GM12878 (cell line): ENCODE results near the gene PAEP. TPM values are rescaled to one million over a fixed set of nuclear protein-coding genes. Genes with fewer than 3 reads are reported as not detected.

Source experiments
- ATAC-seq: fragments of 200-7000 bp; cut with Tn5 transposase; 3 replicates; pipeline ENCODE4 v1.9.1; 2020; ENCODE audit warnings: mild to moderate bottlenecking, moderate library complexity
- BruUV-seq: library from RNA; stranded (reverse); fragments of 400-500 nt; replicated peaks from 2 replicates; lab custom pipeline; 2021; lab: Mats Ljungman, UMichigan
- CTCF ChIA-PET: fragments of 300-600 bp; sonication (Branson Sonifier 250); formaldehyde crosslinking; extraction: SDS; loops from one replicate; lab custom pipeline; 2021; ENCODE audit warnings: inconsistent platforms; lab: Yijun Ruan, JAX
- POLR2A ChIA-PET: fragments of 350-600 bp; formaldehyde crosslinking; extraction: SDS; loops from one replicate; lab custom pipeline; 2021; ENCODE audit warnings: inconsistent platforms; lab: Charles Lee
- RAD21 ChIA-PET: fragments of 300-600 bp; sonication (Branson Sonifier 250); formaldehyde crosslinking; loops from one replicate; lab custom pipeline; 2023; ENCODE audit warnings: antibody characterized with exemption; ENCODE audit not compliant: unreplicated experiment; lab: Charles Lee
- SMC1A ChIA-PET: fragments of 300-600 bp; sonication (Branson Sonifier 250); formaldehyde crosslinking; loops from one replicate; lab custom pipeline; 2023; ENCODE audit not compliant: unreplicated experiment, uncharacterized antibody; lab: Charles Lee
- DNase-seq: peaks from one replicate; pipeline ENCODE4 v3.0.0-alpha.2; 2011; ENCODE audit warnings: low read depth, low spot score
- FAIRE-seq: peaks from 3 replicates; lab custom pipeline; 2011; peaks lifted over from hg19 to GRCh38; lab: Jason Lieb, UNC
- H2AFZ ChIP-seq: 2 replicates; pipeline ENCODE4 v1.6.0; 2011; ENCODE audit warnings: low read depth, low read length, control low read depth; ENCODE audit not compliant: control insufficient read depth
- H3K27ac ChIP-seq: 2 replicates; pipeline ENCODE4 v1.5.1; 2011; ENCODE audit warnings: control low read depth; ENCODE audit not compliant: control insufficient read depth, insufficient read depth
- H3K27me3 ChIP-seq, 2 experiments: replicated peaks in 1 of 2; 2 replicates each; pipeline versions ENCODE4 v1.6.0 to v1.6.1; 2011; ENCODE audit warnings: low read length in 1 of 2; ENCODE audit not compliant: control insufficient read depth in 2 of 2, insufficient read depth in 2 of 2
- H3K36me3 ChIP-seq, 2 experiments: 2 replicates each; pipeline ENCODE4 v1.5.1; 2011; ENCODE audit warnings: low read length in 1 of 2; ENCODE audit not compliant: control insufficient read depth in 2 of 2, insufficient read depth in 2 of 2
- H3K4me1 ChIP-seq: 2 replicates; pipeline ENCODE4 v1.6.1; 2011; ENCODE audit warnings: mild to moderate bottlenecking, low read length, moderate library complexity, mixed read lengths; ENCODE audit not compliant: control insufficient read depth, insufficient read depth
- H3K4me2 ChIP-seq: 2 replicates; pipeline ENCODE4 v1.6.0; 2011; ENCODE audit warnings: control low read depth; ENCODE audit not compliant: control insufficient read depth, insufficient read depth
- H3K4me3 ChIP-seq: fragments of 200-600 bp; sonication (generic); 2 replicates; pipeline ENCODE4 v1.5.1; 2016
- H3K79me2 ChIP-seq: 2 replicates; pipeline ENCODE4 v1.6.0; 2011; ENCODE audit warnings: low read length; ENCODE audit not compliant: control insufficient read depth, insufficient read depth
- H3K9ac ChIP-seq: 2 replicates; pipeline ENCODE4 v1.8.0; 2011; ENCODE audit warnings: low read length, control low read depth, mixed read lengths; ENCODE audit not compliant: control insufficient read depth, insufficient read depth
- H3K9me3 ChIP-seq: replicated peaks from 3 replicates; pipeline ENCODE4 v1.5.1; 2011; ENCODE audit warnings: mild to moderate bottlenecking, low read length; ENCODE audit not compliant: control insufficient read depth, insufficient read depth
- H4K20me1 ChIP-seq: 2 replicates; pipeline ENCODE4 v1.6.0; 2011; ENCODE audit not compliant: control insufficient read depth, insufficient read depth
- JUND ChIP-seq: IDR thresholded peaks from 2 replicates; pipeline ENCODE4 v1.6.1; 2012; ENCODE audit warnings: low read depth, mild to moderate bottlenecking, low read length, improper control_type of control experiment, moderate library complexity
- NFXL1 ChIP-seq: fragments of 450-650 bp; IDR thresholded peaks from 2 replicates; pipeline ENCODE4 v1.6.1; 2017; ENCODE audit warnings: antibody characterized with exemption, mild to moderate bottlenecking, borderline replicate concordance
- NFYB ChIP-seq: IDR thresholded peaks from 2 replicates; pipeline ENCODE4 v1.6.1; 2011; ENCODE audit warnings: low read depth, mild to moderate bottlenecking, low read length, improper control_type of control experiment, moderate library complexity; ENCODE audit not compliant: insufficient read depth
- POU2F2 ChIP-seq: IDR thresholded peaks from 3 replicates; pipeline ENCODE4 v1.6.1; 2011; ENCODE audit warnings: low read depth, mild to moderate bottlenecking, low read length, borderline replicate concordance
- RAD21 ChIP-seq: IDR thresholded peaks from 2 replicates; pipeline ENCODE4 v1.6.1; 2011; ENCODE audit warnings: mild to moderate bottlenecking, low read depth, low read length, moderate library complexity; ENCODE audit not compliant: insufficient read depth
- RAD51 ChIP-seq: fragments of 450-650 bp; IDR thresholded peaks from 2 replicates; pipeline ENCODE4 v1.6.1; 2016; ENCODE audit warnings: moderate library complexity, mild to moderate bottlenecking, inconsistent platforms
- SMAD5 ChIP-seq: IDR thresholded peaks from 2 replicates; pipeline ENCODE4 v1.6.1; 2016; ENCODE audit warnings: antibody characterized with exemption, low read depth
- SRF ChIP-seq, 2 experiments: IDR thresholded peaks; 2 replicates each; pipeline ENCODE4 v1.6.1; 2011; ENCODE audit warnings: low read depth in 2 of 2, low read length in 2 of 2, mild to moderate bottlenecking in 1 of 2, moderate library complexity in 1 of 2
- WGBS: methylation state at CpG from one replicate; pipeline ENCODE4 v1.1.6; 2016; ENCODE audit warnings: low lambda C conversion rate; ENCODE audit not compliant: insufficient replicate concordance, insufficient coverage; ENCODE audit errors: missing lambda C conversion rate; 5-methylcytosine and 5-hydroxymethylcytosine counted together
- in situ Hi-C: fragments of 300-500 bp; cut with MboI; formaldehyde crosslinking; loops from 9 replicates; pipeline ENCODE4 v1.14.3; 2018; ENCODE audit warnings: mixed read lengths
- intact Hi-C: fragments of 100-400 bp; cut with micrococcal nuclease; formaldehyde crosslinking; loops from one replicate; pipeline ENCODE4 v1.14.2; 2022; ENCODE audit not compliant: unreplicated experiment
- polyA plus RNA-seq, 11 experiments: library from polyadenylated mRNA; depleted of rRNA in 4 of 11; unstranded in 6 of 11; stranded (reverse) in 5 of 11; fragments of >200 nt; fragmentation: Nextera tagmentation in 4 of 11; fragmentation: Illumina TruSeq in 1 of 11; extraction: Ambion mirVana in 4 of 11; extraction: Trizol in 1 of 11; gene quantifications; 1 replicate in 1 of 11; 2 replicates in 10 of 11; pipeline versions ENCODE4 v1.2.1 to v1.2.3, GENCODE V29; 2011 to 2016; ENCODE audit warnings: inconsistent platforms in 2 of 11, missing spikeins in 2 of 11, low read depth in 1 of 11
- total RNA-seq, 4 experiments: library from RNA; depleted of rRNA in 3 of 4; stranded (reverse); fragments of >200 nt in 3 of 4; fragmentation: Illumina TruSeq in 1 of 4; extraction: Trizol in 1 of 4; gene quantifications; 2 replicates each; pipeline versions ENCODE4 v1.2.1 to v1.2.3, GENCODE V29; 2013 to 2021
- TF ChIP-seq, protein P1 (sequence below): fragments of 450-650 bp; formaldehyde crosslinking; IDR thresholded peaks from 2 replicates; pipeline ENCODE4 v1.4.0; 2022; ENCODE audit warnings: mild to moderate bottlenecking, moderate library complexity
- TF ChIP-seq, protein P2 (sequence below): fragments of 150-350 bp; IDR thresholded peaks from 2 replicates; pipeline ENCODE4 v1.6.1; 2016; ENCODE audit warnings: low read depth, low read length
- TF ChIP-seq, protein P3 (sequence below), 3 experiments: IDR thresholded peaks in 2 of 3; conservative IDR thresholded peaks in 1 of 3; 2 replicates each; pipeline ENCODE4 v1.5.1; 2011; ENCODE audit warnings: low read depth in 3 of 3, low read length in 3 of 3, mild to moderate bottlenecking in 3 of 3, control low read depth in 2 of 3, moderate library complexity in 2 of 3, inconsistent platforms in 1 of 3, mixed read lengths in 1 of 3; ENCODE audit not compliant: control insufficient read depth in 2 of 3, insufficient read depth in 1 of 3; ENCODE audit errors: extremely low read depth in 1 of 3
- TF ChIP-seq, protein P4 (sequence below): fragments of 450-650 bp; IDR thresholded peaks from 2 replicates; pipeline ENCODE4 v1.6.1; 2014; ENCODE audit warnings: mild to moderate bottlenecking

PAEP gene
- total and polyA plus RNA-seq, 10 of the 15 experiments (the other 5 are each of a cell fraction or from before 2014, with no cell fraction given): not detected

DNA sequence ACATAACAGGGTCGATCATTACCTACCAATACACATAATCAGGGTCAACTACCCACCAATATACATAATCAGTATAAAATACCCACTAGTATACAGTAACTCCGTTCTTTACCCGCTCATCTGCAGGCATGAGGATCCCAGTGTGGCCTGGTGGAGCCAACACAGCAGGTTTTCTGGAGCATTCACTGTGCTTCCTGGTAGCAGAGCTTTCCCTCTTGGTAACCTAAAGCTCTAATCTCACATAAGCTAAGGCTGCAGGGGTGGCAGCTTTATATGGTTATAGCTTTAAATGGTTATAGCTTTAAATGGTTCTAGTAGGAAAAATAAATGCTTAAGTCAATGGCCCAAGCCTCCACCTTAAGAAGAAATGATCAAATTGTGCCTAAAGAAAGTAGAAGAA lies 28.4 kb upstream of the PAEP start:
- Histone ChIP-seq H3K9ac (no peak overlapping the region), H4K20me1 (no peaks in the 10 kb centered on the region), H3K9me3 (no peaks in the 10 kb centered on the region), H3K79me2 (no peaks in the 10 kb centered on the region), H3K27ac (no peak overlapping the region), H3K4me1 (no peaks in the 10 kb centered on the region), H3K36me3 (no peaks in the 10 kb centered on the region), H3K27me3 (peaks cover 0 to 3% of the 10 kb centered on the region in 2 experiments; a peak in 1 of 4 replicates), H2AFZ (no peak overlapping the region), H3K4me3 (no peak overlapping the region), H3K4me2 (no peak overlapping the region)
- in situ Hi-C loops: no loop called here
- BruUV-seq: no TSS peak
- ChIA-PET POLR2A (no interaction called here), CTCF (no interaction called here), RAD21 (no interaction called here), SMC1A (no interaction called here)
- FAIRE-seq: no peak
- intact Hi-C loops: no loop called here
- 65% methylated on average over 3 of the region's 3 CpGs for WGBS
- no peak for DNase-seq
- ATAC-seq: no peak
- TF ChIP-seq SRF (IDR thresholded peaks at IDR 0.05; ENCODE audit: low read depth in 2 of 2, low read length in 2 of 2) (no peak), POU2F2 (no peak), RAD21 (no peak), NFYB (no peak), JUND (no peak), NFXL1 (no peak), RAD51 (no peak), SMAD5 (no peak)
- TF ChIP-seq, protein P1, sequence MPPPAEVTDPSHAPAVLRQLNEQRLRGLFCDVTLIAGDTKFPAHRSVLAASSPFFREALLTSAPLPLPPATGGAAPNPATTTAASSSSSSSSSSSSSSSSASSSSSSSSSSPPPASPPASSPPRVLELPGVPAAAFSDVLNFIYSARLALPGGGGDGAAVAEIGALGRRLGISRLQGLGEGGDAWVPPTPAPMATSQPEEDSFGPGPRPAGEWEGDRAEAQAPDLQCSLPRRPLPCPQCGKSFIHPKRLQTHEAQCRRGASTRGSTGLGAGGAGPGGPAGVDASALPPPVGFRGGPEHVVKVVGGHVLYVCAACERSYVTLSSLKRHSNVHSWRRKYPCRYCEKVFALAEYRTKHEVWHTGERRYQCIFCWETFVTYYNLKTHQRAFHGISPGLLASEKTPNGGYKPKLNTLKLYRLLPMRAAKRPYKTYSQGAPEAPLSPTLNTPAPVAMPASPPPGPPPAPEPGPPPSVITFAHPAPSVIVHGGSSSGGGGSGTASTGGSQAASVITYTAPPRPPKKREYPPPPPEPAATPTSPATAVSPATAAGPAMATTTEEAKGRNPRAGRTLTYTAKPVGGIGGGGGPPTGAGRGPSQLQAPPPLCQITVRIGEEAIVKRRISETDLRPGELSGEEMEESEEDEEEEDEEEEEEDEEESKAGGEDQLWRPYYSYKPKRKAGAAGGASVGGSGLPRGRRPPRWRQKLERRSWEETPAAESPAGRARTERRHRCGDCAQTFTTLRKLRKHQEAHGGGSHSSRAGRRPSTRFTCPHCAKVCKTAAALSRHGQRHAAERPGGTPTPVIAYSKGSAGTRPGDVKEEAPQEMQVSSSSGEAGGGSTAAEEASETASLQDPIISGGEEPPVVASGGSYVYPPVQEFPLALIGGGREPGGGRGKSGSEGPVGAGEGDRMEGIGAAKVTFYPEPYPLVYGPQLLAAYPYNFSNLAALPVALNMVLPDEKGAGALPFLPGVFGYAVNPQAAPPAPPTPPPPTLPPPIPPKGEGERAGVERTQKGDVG (CRISPR knock-in tag): no peak
- TF ChIP-seq, protein P2, sequence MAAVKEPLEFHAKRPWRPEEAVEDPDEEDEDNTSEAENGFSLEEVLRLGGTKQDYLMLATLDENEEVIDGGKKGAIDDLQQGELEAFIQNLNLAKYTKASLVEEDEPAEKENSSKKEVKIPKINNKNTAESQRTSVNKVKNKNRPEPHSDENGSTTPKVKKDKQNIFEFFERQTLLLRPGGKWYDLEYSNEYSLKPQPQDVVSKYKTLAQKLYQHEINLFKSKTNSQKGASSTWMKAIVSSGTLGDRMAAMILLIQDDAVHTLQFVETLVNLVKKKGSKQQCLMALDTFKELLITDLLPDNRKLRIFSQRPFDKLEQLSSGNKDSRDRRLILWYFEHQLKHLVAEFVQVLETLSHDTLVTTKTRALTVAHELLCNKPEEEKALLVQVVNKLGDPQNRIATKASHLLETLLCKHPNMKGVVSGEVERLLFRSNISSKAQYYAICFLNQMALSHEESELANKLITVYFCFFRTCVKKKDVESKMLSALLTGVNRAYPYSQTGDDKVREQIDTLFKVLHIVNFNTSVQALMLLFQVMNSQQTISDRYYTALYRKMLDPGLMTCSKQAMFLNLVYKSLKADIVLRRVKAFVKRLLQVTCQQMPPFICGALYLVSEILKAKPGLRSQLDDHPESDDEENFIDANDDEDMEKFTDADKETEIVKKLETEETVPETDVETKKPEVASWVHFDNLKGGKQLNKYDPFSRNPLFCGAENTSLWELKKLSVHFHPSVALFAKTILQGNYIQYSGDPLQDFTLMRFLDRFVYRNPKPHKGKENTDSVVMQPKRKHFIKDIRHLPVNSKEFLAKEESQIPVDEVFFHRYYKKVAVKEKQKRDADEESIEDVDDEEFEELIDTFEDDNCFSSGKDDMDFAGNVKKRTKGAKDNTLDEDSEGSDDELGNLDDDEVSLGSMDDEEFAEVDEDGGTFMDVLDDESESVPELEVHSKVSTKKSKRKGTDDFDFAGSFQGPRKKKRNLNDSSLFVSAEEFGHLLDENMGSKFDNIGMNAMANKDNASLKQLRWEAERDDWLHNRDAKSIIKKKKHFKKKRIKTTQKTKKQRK: no peak
- TF ChIP-seq, protein P3, sequence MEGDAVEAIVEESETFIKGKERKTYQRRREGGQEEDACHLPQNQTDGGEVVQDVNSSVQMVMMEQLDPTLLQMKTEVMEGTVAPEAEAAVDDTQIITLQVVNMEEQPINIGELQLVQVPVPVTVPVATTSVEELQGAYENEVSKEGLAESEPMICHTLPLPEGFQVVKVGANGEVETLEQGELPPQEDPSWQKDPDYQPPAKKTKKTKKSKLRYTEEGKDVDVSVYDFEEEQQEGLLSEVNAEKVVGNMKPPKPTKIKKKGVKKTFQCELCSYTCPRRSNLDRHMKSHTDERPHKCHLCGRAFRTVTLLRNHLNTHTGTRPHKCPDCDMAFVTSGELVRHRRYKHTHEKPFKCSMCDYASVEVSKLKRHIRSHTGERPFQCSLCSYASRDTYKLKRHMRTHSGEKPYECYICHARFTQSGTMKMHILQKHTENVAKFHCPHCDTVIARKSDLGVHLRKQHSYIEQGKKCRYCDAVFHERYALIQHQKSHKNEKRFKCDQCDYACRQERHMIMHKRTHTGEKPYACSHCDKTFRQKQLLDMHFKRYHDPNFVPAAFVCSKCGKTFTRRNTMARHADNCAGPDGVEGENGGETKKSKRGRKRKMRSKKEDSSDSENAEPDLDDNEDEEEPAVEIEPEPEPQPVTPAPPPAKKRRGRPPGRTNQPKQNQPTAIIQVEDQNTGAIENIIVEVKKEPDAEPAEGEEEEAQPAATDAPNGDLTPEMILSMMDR (IDR thresholded peaks at IDR 0.05 in 2 of 3, conservative IDR thresholded peaks at IDR 0.05 in 1 of 3; ENCODE audit: control insufficient read depth in 2 of 3, extremely low read depth in 1 of 3, insufficient read depth in 1 of 3, low read depth in 3 of 3, low read length in 3 of 3): no peak
- TF ChIP-seq, protein P4, sequence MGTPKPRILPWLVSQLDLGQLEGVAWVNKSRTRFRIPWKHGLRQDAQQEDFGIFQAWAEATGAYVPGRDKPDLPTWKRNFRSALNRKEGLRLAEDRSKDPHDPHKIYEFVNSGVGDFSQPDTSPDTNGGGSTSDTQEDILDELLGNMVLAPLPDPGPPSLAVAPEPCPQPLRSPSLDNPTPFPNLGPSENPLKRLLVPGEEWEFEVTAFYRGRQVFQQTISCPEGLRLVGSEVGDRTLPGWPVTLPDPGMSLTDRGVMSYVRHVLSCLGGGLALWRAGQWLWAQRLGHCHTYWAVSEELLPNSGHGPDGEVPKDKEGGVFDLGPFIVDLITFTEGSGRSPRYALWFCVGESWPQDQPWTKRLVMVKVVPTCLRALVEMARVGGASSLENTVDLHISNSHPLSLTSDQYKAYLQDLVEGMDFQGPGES: no peak
